PC-3 (cell line): Measurements from ENCODE around the gene NUDCD2.

Source experiments
- CTCF ChIP-seq: fragments of 300-600 bp; sonication (generic); conservative IDR thresholded peaks from 2 replicates; pipeline ENCODE4 v1.5.1; 2017; ENCODE audit warnings: antibody characterized with exemption, low read depth, mild to moderate bottlenecking, low read length
- EZH2 ChIP-seq: fragments of 300-600 bp; sonication (generic); IDR thresholded peaks from one replicate; pipeline ENCODE4 v1.6.1; 2017; ENCODE audit warnings: antibody characterized with exemption, mild to moderate bottlenecking, low read length; ENCODE audit not compliant: unreplicated experiment

DNA sequence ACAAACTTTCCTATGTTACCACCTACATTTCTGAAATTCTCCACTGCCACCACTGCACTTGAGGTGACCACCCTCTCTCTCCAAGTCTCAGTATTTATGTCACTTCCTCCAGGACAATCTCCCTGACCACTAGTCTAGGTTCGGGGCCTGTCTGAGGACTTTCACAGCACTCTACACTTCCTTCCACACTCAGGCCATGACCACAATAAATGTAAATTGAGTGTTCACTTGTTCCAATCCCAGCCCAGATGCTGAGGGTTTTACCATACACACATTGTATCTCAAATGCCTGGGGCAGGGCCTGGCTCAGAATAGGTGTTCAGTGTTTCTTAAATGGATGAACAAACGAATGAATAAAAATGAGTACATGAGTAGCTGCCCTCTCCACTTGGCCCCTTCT lies 49.4 kb downstream of the NUDCD2 start:
- no peak for TF ChIP-seq CTCF
- no peak for TF ChIP-seq EZH2
